Neural crest cell (in vitro differentiated cells): ENCODE measurements around the gene SLC6A16. TPM values are rescaled to one million over a fixed set of nuclear protein-coding genes. Genes with fewer than 3 reads are reported as not detected.

ENCODE experiments used
- DNase-seq: peaks from one replicate; pipeline ENCODE4 v3.0.0; 2021; ENCODE audit warnings: low read depth, mixed read lengths, low spot score
- H3K27ac Mint-ChIP-seq: one replicate; pipeline ENCODE4 v1.8.0; 2021; ENCODE audit warnings: mild to moderate bottlenecking, mixed read lengths; ENCODE audit not compliant: unreplicated experiment
- H3K27me3 Mint-ChIP-seq: 2 replicates; pipeline ENCODE4 v1.8.0; 2021; ENCODE audit warnings: low read depth, mild to moderate bottlenecking, mixed read lengths
- H3K36me3 Mint-ChIP-seq: 2 replicates; pipeline ENCODE4 v1.8.0; 2021; ENCODE audit warnings: low read depth, mild to moderate bottlenecking, mixed read lengths
- H3K4me1 Mint-ChIP-seq: 2 replicates; pipeline ENCODE4 v1.8.0; 2021; ENCODE audit warnings: mixed read lengths
- H3K4me3 Mint-ChIP-seq: one replicate; pipeline ENCODE4 v1.8.0; 2021; ENCODE audit warnings: mild to moderate bottlenecking, mixed read lengths
- H3K9me3 Mint-ChIP-seq: 2 replicates; pipeline ENCODE4 v1.8.0; 2021; ENCODE audit warnings: mixed read lengths
- CTCF ChIP-seq: fragments of 200-600 bp; sonication (generic); conservative IDR thresholded peaks from 2 replicates; pipeline ENCODE4 v1.5.0; 2021; ENCODE audit warnings: antibody characterized with exemption, mild to moderate bottlenecking
- total RNA-seq: library from RNA; stranded (reverse); gene quantifications from 2 replicates; pipeline ENCODE4 v1.2.1, GENCODE V29; 2021

Gene SLC6A16
- total RNA-seq, 1 donor from 2014 or later, result 9.4 TPM

- Mint-ChIP-seq H3K36me3 (peaks cover 39% of the 10 kb centered on the region), H3K27ac (peak overlapping the region; percentile 27), H3K9me3 (peaks cover 3% of the 10 kb centered on the region), H3K4me3 (peak overlapping the region; percentile 2), H3K4me1 (peaks cover 39% of the 10 kb centered on the region), H3K27me3 (peaks cover 14% of the 10 kb centered on the region)
- DNase-seq, result no peak
- TF ChIP-seq CTCF, result no peak
Observed at GRCh38 chr19:49343123-49343522, 18.1 kb upstream of the SLC6A16 start.

DNA sequence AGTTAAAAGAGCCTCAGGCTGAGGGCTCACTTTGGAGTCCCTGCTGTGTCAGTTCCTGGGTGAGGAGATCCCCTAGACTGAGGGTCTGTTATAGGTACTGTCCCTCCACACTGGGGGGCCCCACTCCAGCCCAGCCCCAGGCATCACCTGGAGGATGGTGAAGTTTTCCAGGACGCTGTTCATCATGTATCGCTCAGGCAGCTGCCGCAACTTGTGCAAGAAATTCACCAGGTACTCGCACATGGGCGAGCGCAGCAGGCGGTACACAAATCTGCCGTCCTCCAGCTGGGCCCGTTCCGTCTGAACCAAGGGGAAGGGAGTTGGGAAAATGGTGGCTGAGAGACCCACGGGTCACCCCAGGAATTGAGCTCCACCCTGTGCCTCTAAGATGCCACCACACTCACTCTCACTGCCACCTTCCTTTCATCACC is 17.3 kb upstream of the SLC6A16 start:
- DNase-seq, result no peak
- Mint-ChIP-seq H3K4me1 (peaks cover 37% of the 10 kb centered on the region), H3K9me3 (peaks cover 3% of the 10 kb centered on the region), H3K27me3 (peaks cover 17% of the 10 kb centered on the region), H3K36me3 (peaks cover 36% of the 10 kb centered on the region), H3K27ac (no peak overlapping the region), H3K4me3 (no peak overlapping the region)
- no peak for TF ChIP-seq CTCF

DNA sequence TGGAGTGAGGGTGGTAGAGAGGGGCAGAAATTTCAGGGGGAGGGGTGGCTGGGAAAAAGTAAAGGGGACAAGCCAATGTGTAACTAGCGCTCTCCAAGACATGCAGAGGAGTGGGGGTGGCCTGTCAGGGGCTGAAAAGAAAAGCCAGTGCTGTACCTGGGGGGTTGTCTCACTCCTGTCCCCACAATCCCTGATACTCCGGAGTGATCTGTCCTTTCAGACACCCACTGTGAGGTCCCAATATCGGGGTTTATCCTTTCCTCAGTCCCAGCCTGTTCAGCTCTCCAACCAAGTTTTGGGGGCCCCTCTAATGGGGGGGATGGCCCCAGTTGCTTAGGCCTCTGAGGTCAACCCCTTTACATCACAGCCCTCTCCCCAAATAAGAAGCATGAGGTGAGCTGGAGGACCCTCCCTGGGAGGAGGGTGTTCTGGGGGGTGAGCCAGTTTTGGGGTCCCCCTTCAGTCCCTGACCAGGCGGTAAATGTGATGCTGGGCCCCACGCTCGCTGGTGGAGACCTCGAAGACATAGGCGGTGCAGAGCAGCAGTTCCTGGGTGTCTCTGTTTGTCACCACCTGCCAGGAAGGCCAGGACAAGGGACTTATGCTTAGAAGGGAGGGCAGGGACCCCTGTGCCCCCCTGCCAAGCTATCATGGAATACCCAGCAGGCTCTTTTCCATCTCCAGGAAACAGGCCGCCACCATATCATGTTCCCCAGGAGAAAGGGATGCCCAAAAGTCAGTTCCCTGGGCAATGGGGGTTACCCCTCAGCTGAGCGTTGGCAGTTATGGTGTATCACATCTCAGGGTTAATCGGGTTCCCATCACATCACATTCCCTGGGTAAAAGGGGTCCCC is 16.1 kb upstream of the SLC6A16 start:
- Mint-ChIP-seq H3K4me3 (no peak overlapping the region), H3K36me3 (peaks cover 33% of the 10 kb centered on the region), H3K27ac (no peak overlapping the region), H3K9me3 (peaks cover 3% of the 10 kb centered on the region), H3K27me3 (peaks cover 20% of the 10 kb centered on the region), H3K4me1 (peaks cover 42% of the 10 kb centered on the region)
- TF ChIP-seq CTCF, result no peak
- no peak for DNase-seq

DNA sequence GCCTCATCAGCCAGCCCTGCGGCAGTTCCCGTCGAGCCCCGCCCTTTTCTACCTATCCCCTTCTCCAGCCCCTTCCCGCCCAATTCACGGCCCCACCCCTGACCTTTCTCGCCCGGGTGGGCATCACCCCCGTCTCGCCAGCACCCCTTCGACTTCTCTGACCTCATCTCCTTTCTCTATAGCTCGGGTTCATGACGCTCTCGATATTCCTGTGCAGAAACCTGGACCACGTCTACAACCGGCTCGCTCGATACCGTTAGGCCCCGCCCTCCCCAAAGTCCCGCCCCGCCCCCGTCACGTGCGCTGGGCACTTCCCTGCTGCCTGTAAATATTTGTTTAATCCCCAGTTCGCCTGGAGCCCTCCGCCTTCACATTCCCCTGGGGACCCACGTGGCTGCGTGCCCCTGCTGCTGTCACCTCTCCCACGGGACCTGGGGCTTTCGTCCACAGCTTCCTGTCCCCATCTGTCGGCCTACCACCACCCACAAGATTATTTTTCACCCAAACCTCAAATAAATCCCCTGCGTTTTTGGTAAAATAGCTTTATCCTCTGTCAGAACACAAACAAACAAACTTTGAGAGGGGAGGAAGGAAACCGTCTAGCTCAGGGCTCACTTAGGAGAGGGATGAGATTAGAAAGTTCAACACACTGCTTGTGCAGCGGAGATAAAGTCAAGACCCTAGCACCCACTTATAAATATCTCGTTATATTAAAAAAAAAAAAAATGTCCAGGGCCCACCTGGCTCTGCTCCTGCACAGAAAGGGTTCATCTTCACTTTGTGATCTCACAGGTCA is 15.3 kb upstream of the SLC6A16 start:
- no peak overlapping the region for H3K27ac Mint-ChIP-seq
- peaks cover 43% of the 10 kb centered on the region for H3K4me1 Mint-ChIP-seq
- H3K36me3 Mint-ChIP-seq, result peaks cover 29% of the 10 kb centered on the region
- peaks cover 3% of the 10 kb centered on the region for H3K9me3 Mint-ChIP-seq
- no peak for TF ChIP-seq CTCF
- H3K27me3 Mint-ChIP-seq, result peaks cover 22% of the 10 kb centered on the region
- peak overlapping the region; percentile 63 for H3K4me3 Mint-ChIP-seq
- DNase-seq, result no peak

GRCh38 chr19:49339301-49340068 is 14.5 kb upstream of the SLC6A16 start:
- H3K9me3 Mint-ChIP-seq, result peaks cover 3% of the 10 kb centered on the region

More at GRCh38 chr19:49339301-49340068, 14.5 kb upstream of the SLC6A16 start:
- Mint-ChIP-seq H3K4me1 (peaks cover 41% of the 10 kb centered on the region), H3K4me3 (peak overlapping the region; percentile 63), H3K27me3 (peaks cover 23% of the 10 kb centered on the region), H3K36me3 (peaks cover 23% of the 10 kb centered on the region), H3K27ac (no peak overlapping the region)
- DNase-seq, result peak; percentile 50
- no peak for TF ChIP-seq CTCF
